PFSK-1 (cell line): ENCODE results near the gene SORCS3.

Experiments used
- FOXP2 ChIP-seq: optimal IDR thresholded peaks from 2 replicates; pipeline ENCODE3; 2011; ENCODE audit warnings: borderline replicate concordance, control low read depth, inconsistent platforms; ENCODE audit not compliant: insufficient read depth; ENCODE audit errors: extremely low read length, extremely low read depth
- POLR2AphosphoS5 ChIP-seq: IDR thresholded peaks from 2 replicates; pipeline ENCODE4 v1.6.1; 2012; ENCODE audit warnings: low read depth, mild to moderate bottlenecking, control low read depth, low read length, moderate library complexity
- SIN3A ChIP-seq: IDR thresholded peaks from 2 replicates; pipeline ENCODE4 v1.6.1; 2012; ENCODE audit warnings: mild to moderate bottlenecking, low read length, moderate library complexity, borderline replicate concordance; ENCODE audit not compliant: insufficient read depth
- TAF1 ChIP-seq: IDR thresholded peaks from 2 replicates; pipeline ENCODE4 v1.6.1; 2012; ENCODE audit warnings: low read length, control low read depth, borderline replicate concordance; ENCODE audit not compliant: insufficient read depth
- TF ChIP-seq, protein P1 (sequence below), 2 experiments: IDR thresholded peaks; 2 replicates each; pipeline versions ENCODE4 v1.6.1 to v1.8.0; 2011 to 2012; ENCODE audit warnings: low read depth in 2 of 2, low read length in 2 of 2, control low read depth in 1 of 2, inconsistent platforms in 1 of 2, mild to moderate bottlenecking in 1 of 2, moderate library complexity in 1 of 2; ENCODE audit not compliant: insufficient read depth in 1 of 2

Gene SORCS3

DNA sequence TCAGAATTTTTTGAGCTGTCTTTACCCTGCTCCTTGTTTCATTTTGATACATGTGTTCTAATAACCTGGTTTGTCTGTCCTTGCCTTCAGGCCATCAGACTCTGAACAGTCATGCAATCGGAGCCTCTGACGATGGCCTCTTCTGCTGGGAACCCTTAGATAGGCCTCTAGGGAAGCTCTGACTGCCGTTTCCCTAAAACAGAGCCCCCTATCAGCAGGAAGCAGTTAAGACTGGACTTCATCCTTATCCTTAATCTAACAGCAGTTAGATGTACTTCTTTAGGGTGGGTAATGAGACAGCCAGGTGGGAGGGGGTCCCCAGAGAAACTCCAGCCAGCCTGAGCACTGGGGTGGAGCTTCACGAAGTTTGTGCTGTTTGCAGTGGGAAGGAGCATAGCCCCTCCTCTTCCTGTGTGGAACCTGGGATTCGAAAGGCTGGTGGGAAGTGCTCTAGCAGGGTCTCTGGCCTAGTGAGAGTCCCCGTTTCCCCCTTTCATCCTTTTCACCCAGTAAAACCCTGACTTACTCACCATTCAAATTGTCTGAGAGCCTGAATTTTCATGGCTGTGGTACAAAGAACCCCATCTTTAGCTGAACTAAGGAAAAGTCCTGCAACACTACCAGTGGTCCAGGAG, 28.4 kb upstream of the SORCS3 start:
- TF ChIP-seq FOXP2 (no peak), POLR2AphosphoS5 (no peak)
- TF ChIP-seq, protein P1, sequence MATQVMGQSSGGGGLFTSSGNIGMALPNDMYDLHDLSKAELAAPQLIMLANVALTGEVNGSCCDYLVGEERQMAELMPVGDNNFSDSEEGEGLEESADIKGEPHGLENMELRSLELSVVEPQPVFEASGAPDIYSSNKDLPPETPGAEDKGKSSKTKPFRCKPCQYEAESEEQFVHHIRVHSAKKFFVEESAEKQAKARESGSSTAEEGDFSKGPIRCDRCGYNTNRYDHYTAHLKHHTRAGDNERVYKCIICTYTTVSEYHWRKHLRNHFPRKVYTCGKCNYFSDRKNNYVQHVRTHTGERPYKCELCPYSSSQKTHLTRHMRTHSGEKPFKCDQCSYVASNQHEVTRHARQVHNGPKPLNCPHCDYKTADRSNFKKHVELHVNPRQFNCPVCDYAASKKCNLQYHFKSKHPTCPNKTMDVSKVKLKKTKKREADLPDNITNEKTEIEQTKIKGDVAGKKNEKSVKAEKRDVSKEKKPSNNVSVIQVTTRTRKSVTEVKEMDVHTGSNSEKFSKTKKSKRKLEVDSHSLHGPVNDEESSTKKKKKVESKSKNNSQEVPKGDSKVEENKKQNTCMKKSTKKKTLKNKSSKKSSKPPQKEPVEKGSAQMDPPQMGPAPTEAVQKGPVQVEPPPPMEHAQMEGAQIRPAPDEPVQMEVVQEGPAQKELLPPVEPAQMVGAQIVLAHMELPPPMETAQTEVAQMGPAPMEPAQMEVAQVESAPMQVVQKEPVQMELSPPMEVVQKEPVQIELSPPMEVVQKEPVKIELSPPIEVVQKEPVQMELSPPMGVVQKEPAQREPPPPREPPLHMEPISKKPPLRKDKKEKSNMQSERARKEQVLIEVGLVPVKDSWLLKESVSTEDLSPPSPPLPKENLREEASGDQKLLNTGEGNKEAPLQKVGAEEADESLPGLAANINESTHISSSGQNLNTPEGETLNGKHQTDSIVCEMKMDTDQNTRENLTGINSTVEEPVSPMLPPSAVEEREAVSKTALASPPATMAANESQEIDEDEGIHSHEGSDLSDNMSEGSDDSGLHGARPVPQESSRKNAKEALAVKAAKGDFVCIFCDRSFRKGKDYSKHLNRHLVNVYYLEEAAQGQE (IDR thresholded peaks at IDR 0.05; ENCODE audit: insufficient read depth in 1 of 2, low read depth in 2 of 2, low read length in 2 of 2), result no peak

DNA sequence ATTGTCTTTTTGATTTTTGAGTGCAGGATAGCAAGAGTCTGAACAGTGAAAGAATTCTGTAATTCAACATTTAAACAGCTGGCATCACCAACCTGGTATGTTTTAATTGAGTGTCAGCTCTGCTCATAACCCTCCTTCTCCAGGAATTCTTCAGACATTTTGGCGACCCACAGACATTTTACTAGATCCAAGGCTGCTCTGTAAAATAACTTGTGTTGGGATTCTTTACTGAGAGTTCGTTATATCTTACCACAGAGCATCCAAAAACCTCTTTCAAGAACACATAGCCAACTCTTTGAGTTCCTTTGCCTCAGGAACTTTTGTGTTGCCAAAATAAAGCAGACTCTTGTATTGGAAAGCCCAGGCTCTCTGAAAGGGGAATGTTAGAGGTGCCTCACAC, 27.7 kb upstream of the SORCS3 start:
- TF ChIP-seq FOXP2, result no peak
- TF ChIP-seq SIN3A, result no peak
- TF ChIP-seq, protein P1 (IDR thresholded peaks at IDR 0.05; ENCODE audit: insufficient read depth in 1 of 2, low read depth in 2 of 2, low read length in 2 of 2), result no peak
- TF ChIP-seq POLR2AphosphoS5, result no peak
- TF ChIP-seq TAF1, result no peak

DNA sequence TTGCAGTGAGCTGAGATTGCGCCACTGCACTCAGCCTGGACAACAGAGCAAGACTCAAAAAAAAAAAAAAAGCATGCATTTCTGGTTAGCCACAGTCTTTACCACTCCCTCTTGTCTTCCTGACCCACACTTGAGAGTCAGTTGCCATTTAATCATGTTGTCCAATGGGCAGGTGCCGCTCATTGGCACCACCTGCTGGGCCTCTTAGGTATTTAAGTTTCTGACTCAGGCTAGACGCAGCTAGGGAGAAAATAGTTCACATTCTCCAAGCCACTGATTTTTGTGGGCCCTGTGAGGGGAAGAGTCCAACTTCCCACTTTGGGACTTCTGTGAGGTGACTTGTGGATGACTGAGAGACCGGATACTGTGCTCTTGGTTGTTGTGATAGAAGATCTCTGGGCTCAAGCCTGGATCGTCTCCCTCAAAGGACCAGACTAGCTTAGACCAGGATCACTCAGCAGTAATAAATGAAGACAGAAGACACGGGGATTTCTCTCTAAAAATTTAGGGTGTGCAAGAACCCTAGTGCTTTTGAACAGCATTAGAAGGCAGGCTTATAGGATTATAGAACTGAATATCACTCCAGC, 26.8 kb upstream of the SORCS3 start:
- no peak for TF ChIP-seq SIN3A
- TF ChIP-seq, protein P1 (IDR thresholded peaks at IDR 0.05; ENCODE audit: insufficient read depth in 1 of 2, low read depth in 2 of 2, low read length in 2 of 2), result no peak
- no peak for TF ChIP-seq FOXP2
- TF ChIP-seq POLR2AphosphoS5, result no peak
- no peak for TF ChIP-seq TAF1

DNA sequence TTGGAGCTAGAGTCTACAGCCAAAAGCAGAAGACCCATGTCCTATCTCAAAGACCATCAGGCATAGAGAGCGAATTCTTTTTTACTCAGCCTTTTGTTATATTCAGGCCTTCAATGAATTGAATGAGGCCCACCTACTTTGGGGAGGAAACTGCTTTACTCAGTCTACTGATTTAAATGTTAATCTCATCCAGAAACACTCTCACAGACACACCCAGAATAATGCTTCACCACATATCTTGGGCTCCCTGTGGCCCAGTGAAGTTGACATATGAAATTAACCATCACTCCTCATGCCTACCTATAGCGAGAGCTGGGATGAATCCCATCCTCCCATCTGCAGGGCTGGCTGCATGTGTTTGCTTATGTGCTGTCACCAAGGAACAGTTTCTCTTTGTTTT, 26.0 kb upstream of the SORCS3 start:
- TF ChIP-seq SIN3A (no peak), POLR2AphosphoS5 (no peak), FOXP2 (no peak), TAF1 (no peak)
- TF ChIP-seq, protein P1 (IDR thresholded peaks at IDR 0.05; ENCODE audit: insufficient read depth in 1 of 2, low read depth in 2 of 2, low read length in 2 of 2), result no peak

DNA sequence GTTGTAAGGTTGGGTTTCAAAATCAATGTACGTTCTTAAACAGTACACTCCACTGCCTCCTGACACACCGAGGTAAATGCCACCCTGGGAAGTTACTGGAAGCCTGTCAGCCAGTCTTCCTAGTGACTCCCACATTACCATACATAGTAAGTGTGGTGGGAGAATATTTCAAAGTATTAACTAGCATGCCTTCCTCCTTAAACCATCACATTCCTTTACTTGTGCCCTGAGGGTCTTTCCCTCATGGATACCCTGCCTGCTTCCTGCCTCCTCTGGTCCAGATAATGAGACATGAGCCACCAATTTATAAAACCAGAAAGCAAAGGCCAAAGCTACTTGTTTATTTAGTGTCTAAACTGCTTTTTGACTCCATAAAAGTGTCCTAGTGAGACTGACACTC, 23.3 kb upstream of the SORCS3 start:
- no peak for TF ChIP-seq POLR2AphosphoS5
